ENCODE measurements around the gene SRSF8.
"Not testable (repeated sequence)": the region's sequence is repeated elsewhere in the genome, so short reads cannot be mapped to it uniquely, and the experiment has no call there.

Gene SRSF8

GRCh38 chr11:95104856-95105255, 38.1 kb downstream of the SRSF8 start:
- H3K4me3 ChIP-seq (ENCODE audit: low read length), result no peak overlapping the region
- no peaks in the 10 kb centered on the region for H3K36me3 ChIP-seq (ENCODE audit: insufficient read depth, low read length)
- H3K27me3 ChIP-seq (ENCODE audit: insufficient read depth, low read length), result no peaks in the 10 kb centered on the region
- H2AFZ ChIP-seq (ENCODE audit: low read depth, low read length), result no peak overlapping the region
- H3K4me1 ChIP-seq (ENCODE audit: insufficient read depth, low read length), result no peaks in the 10 kb centered on the region
- H3K9me3 ChIP-seq (ENCODE audit: low read length), result no peaks in the 10 kb centered on the region

DNA sequence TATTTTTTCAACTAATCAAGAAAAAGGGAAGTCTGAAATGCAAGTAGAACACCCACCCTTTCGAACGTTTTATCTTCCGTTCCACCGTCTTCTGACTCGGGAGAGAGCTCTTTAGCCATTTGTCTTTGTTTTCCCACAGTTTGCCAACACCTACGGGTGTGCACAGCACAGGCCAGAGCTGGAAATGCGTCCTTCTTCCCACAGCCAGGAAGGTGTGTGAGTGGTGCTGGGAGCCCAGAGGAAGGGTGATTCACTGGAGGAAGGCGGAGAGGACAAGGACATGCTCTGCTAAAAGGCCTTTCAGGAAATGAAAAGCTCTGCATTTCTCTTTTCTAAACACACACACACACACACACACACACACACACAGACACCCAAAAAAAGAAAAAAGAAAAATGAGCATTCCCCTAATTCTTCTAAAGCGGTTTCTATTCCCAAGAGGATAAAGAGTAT, 41.5 kb downstream of the SRSF8 start:
- Histone ChIP-seq H3K9me3 (ENCODE audit: low read length) (peaks cover 2% of the 10 kb centered on the region), H3K4me3 (ENCODE audit: low read length) (no peak overlapping the region), H3K36me3 (ENCODE audit: insufficient read depth, low read length) (no peaks in the 10 kb centered on the region), H2AFZ (ENCODE audit: low read depth, low read length) (no peak overlapping the region), H3K27me3 (ENCODE audit: insufficient read depth, low read length) (no peaks in the 10 kb centered on the region), H3K4me1 (ENCODE audit: insufficient read depth, low read length) (no peaks in the 10 kb centered on the region)

GRCh38 chr11:95108671-95109551, 42.2 kb downstream of the SRSF8 start:
- Histone ChIP-seq H3K36me3 (ENCODE audit: insufficient read depth, low read length) (no peaks in the 10 kb centered on the region), H3K4me3 (ENCODE audit: low read length) (no peak overlapping the region), H3K4me1 (ENCODE audit: insufficient read depth, low read length) (no peaks in the 10 kb centered on the region), H3K9me3 (ENCODE audit: low read length) (peaks cover 2% of the 10 kb centered on the region), H2AFZ (ENCODE audit: low read depth, low read length) (no peak overlapping the region), H3K27me3 (ENCODE audit: insufficient read depth, low read length) (no peaks in the 10 kb centered on the region)

DNA sequence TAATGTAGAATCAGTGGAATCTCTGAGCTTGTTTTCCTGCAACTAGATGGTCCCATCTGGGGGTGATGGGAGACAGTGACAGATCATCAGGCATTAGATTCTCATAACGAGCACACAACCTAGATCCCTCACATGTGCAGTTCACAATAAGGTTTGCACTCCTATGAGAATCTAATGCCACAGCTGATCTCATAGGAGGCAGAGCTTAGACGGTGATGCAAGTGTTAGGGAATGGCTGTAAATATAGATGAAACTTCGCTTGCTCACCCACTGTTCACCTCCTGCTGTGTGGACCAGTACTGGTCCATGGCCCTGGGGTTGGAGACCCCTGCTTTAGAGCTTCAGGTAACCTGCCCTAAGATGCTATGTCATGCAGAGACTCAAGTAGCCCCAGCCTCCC, 44.8 kb downstream of the SRSF8 start:
- not testable (repeated sequence) for H3K9me3 ChIP-seq (ENCODE audit: low read length); H3K36me3 ChIP-seq (ENCODE audit: insufficient read depth, low read length)

GRCh38 chr11:95111923-95112540, 45.3 kb downstream of the SRSF8 start:
- Histone ChIP-seq H3K36me3 (ENCODE audit: insufficient read depth, low read length) (no peaks in the 10 kb centered on the region), H3K4me3 (ENCODE audit: low read length) (no peak overlapping the region), H3K9me3 (ENCODE audit: low read length) (peaks cover 2% of the 10 kb centered on the region), H2AFZ (ENCODE audit: low read depth, low read length) (no peak overlapping the region), H3K4me1 (ENCODE audit: insufficient read depth, low read length) (no peaks in the 10 kb centered on the region), H3K27me3 (ENCODE audit: insufficient read depth, low read length) (no peaks in the 10 kb centered on the region)

More for the DNA sequence above, 44.8 kb downstream of the SRSF8 start:
- not testable (repeated sequence) for H3K4me3 ChIP-seq (ENCODE audit: low read length); H2AFZ ChIP-seq (ENCODE audit: low read depth, low read length); H3K4me1 ChIP-seq (ENCODE audit: insufficient read depth, low read length); H3K27me3 ChIP-seq (ENCODE audit: insufficient read depth, low read length)

DNA sequence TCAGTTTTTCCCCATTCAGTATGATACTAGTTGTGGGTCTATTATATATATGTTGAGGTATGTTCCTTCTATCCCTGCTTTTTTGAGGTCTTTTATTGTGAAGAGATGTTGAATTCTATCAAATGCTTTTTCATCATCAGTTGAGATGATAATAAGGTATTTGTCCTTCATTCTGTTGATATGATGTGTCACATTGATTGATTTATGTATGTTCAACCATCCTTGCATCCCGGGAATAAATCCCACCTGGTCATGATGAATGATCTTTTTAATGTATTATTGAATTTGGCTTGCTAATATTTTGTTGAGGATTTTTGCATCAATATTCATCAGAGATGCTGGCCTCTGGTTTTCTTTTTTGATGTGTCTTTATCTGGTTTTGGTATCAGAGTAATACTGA, 48.9 kb downstream of the SRSF8 start:
- Histone ChIP-seq H3K9me3 (ENCODE audit: low read length) (peaks cover 2% of the 10 kb centered on the region), H3K4me1 (ENCODE audit: insufficient read depth, low read length) (no peaks in the 10 kb centered on the region), H2AFZ (ENCODE audit: low read depth, low read length) (no peak overlapping the region), H3K27me3 (ENCODE audit: insufficient read depth, low read length) (no peaks in the 10 kb centered on the region), H3K36me3 (ENCODE audit: insufficient read depth, low read length) (no peaks in the 10 kb centered on the region), H3K4me3 (ENCODE audit: low read length) (no peak overlapping the region)

DNA sequence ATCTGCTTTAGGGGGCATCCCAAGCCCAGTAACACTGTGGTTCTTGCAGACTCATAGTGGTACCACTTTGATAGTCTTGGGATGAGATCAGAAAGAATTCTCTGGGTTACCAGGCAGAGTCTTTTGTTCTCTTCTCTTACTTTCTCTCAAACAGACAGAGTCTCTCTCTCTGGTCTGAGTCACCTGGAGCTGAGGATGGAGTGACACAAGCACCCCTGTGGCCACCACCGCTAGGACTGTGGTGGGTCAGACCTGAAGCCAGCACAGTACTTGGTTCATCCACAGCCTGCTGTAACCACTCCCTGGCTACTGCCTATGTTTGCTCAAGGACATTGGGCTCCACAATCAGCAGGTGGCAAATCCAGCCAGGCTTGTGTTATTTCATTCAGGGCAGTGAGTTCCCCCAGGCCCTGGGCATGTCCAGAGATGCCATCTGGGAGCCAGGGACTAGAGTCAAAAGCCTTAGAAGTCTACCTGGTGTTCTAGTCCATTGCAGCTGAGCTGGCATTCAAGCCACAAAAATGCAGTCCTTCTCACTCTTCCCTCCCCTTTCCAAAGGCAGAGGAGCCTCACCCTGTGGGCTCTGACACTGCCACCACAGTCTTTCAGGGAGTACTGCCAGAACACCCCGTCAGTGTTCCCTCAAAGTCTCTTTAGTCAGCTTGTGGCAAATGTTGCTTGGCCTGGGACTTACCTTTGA, 52.8 kb downstream of the SRSF8 start:
- Histone ChIP-seq H3K9me3 (ENCODE audit: low read length) (no peaks in the 10 kb centered on the region), H3K4me1 (ENCODE audit: insufficient read depth, low read length) (no peaks in the 10 kb centered on the region), H3K36me3 (ENCODE audit: insufficient read depth, low read length) (no peaks in the 10 kb centered on the region), H3K27me3 (ENCODE audit: insufficient read depth, low read length) (no peaks in the 10 kb centered on the region), H2AFZ (ENCODE audit: low read depth, low read length) (no peak overlapping the region), H3K4me3 (ENCODE audit: low read length) (no peak overlapping the region)
